K562 (cell line): ENCODE measurements around the gene ECT2. TPM values are rescaled to one million over a fixed set of nuclear protein-coding genes. Genes with fewer than 3 reads are reported as not detected.

Source experiments
- BACH1 ChIP-seq: fragments of 200-800 bp; sonication (Bioruptor generic); IDR thresholded peaks from 2 replicates; pipeline ENCODE4 v1.6.1; 2016; ENCODE audit warnings: missing genetic modification characterization, missing compliant biosample characterization
- CBX2 ChIP-seq: fragments of 200-600 bp; sonication (generic); IDR thresholded peaks from one replicate; pipeline ENCODE4 v1.6.1; 2012; ENCODE audit warnings: mild to moderate bottlenecking, low read length, inconsistent platforms; ENCODE audit not compliant: insufficient read depth, poor library complexity, severe bottlenecking
- CTBP1 ChIP-seq: fragments of 450-650 bp; IDR thresholded peaks from 2 replicates; pipeline ENCODE4 v1.6.1; 2016; ENCODE audit warnings: borderline replicate concordance
- E2F6 ChIP-seq, 2 experiments: IDR thresholded peaks; 2 replicates each; pipeline ENCODE4 v1.6.1; 2011; ENCODE audit warnings: borderline replicate concordance in 1 of 2, control low read depth in 1 of 2, low read depth in 1 of 2, low read length in 1 of 2, mild to moderate bottlenecking in 1 of 2, mixed read lengths in 1 of 2, moderate library complexity in 1 of 2; ENCODE audit not compliant: insufficient read depth in 1 of 2, insufficient read length in 1 of 2, poor library complexity in 1 of 2, severe bottlenecking in 1 of 2; ENCODE audit errors: extremely low read depth in 1 of 2
- FOS ChIP-seq: IDR thresholded peaks from 3 replicates; pipeline ENCODE4 v1.6.1; 2011; ENCODE audit not compliant: insufficient read length; ENCODE audit errors: extremely low read depth
- GTF2F1 ChIP-seq: IDR thresholded peaks from 2 replicates; pipeline ENCODE4 v1.6.1; 2011; ENCODE audit warnings: low read depth, low read length, improper control_type of control experiment
- MEIS2 ChIP-seq: fragments of 450-650 bp; IDR thresholded peaks from 2 replicates; pipeline ENCODE4 v1.6.1; 2014; ENCODE audit warnings: mild to moderate bottlenecking; ENCODE audit not compliant: partially characterized antibody
- MLX ChIP-seq, 2 experiments: fragments of 450-650 bp in 1 of 2; sonication (generic) in 1 of 2; formaldehyde crosslinking; conservative IDR thresholded peaks; 2 replicates each; pipeline versions ENCODE4 v1.4.0 to v1.8.1; 2020 to 2022; ENCODE audit warnings: mild to moderate bottlenecking in 1 of 2, missing genetic modification reagents in 1 of 2
- MNT ChIP-seq, 2 experiments: fragments of 450-650 bp; conservative IDR thresholded peaks; 2 replicates each; pipeline ENCODE4 v1.6.1; 2017; ENCODE audit warnings: mild to moderate bottlenecking in 2 of 2, moderate library complexity in 2 of 2
- NCOR1 ChIP-seq: fragments of 450-650 bp; IDR thresholded peaks from 2 replicates; pipeline ENCODE4 v1.6.1; 2016; ENCODE audit warnings: mild to moderate bottlenecking, moderate library complexity
- RBM22 ChIP-seq: fragments of 200-400 bp; formaldehyde crosslinking; IDR thresholded peaks from 2 replicates; pipeline ENCODE4 v1.6.1; 2018; ENCODE audit warnings: low read length, low read depth; ENCODE audit not compliant: poor library complexity, severe bottlenecking
- SMARCE1 ChIP-seq: fragments of 450-650 bp; IDR thresholded peaks from 2 replicates; pipeline ENCODE4 v1.7.1; 2016; ENCODE audit warnings: mild to moderate bottlenecking
- SMC3 ChIP-seq: conservative IDR thresholded peaks from 2 replicates; pipeline ENCODE4 v1.6.1; 2011; ENCODE audit warnings: low read depth, low read length, improper control_type of control experiment; ENCODE audit not compliant: insufficient read depth
- ZEB2 ChIP-seq: fragments of 450-650 bp; IDR thresholded peaks from 2 replicates; pipeline ENCODE4 v1.6.1; 2016
- ZKSCAN3 ChIP-seq: fragments of 250-450 bp; sonication (Bioruptor Pico); IDR thresholded peaks from 2 replicates; pipeline ENCODE4 v1.4.0; 2020
- ZNF354B ChIP-seq: fragments of 250-450 bp; sonication (Bioruptor Pico); IDR thresholded peaks from 2 replicates; pipeline ENCODE4 v1.4.0; 2020
- ZNF79 ChIP-seq: fragments of 250-450 bp; sonication (Bioruptor Pico); IDR thresholded peaks from 2 replicates; pipeline ENCODE4 v1.4.0; 2020; ENCODE audit warnings: low read depth, mild to moderate bottlenecking, moderate library complexity
- polyA plus RNA-seq, 8 experiments: library from polyadenylated mRNA; depleted of rRNA in 4 of 8; stranded (reverse) in 5 of 8; unstranded in 3 of 8; fragments of >200 nt; fragmentation: Nextera tagmentation in 2 of 8; fragmentation: Illumina TruSeq in 1 of 8; extraction: Ambion mirVana in 2 of 8; extraction: Trizol in 1 of 8; gene quantifications; 2 replicates each; pipeline versions ENCODE4 v1.2.1 to v1.2.3, GENCODE V29; 2011 to 2014; ENCODE audit warnings: inconsistent platforms in 1 of 8, missing spikeins in 1 of 8
- total RNA-seq, 7 experiments: library from RNA; depleted of rRNA in 6 of 7; stranded (reverse); fragments of >200 nt in 6 of 7; fragmentation: Illumina TruSeq in 2 of 7; extraction: Trizol in 2 of 7; gene quantifications; 2 replicates each; pipeline versions ENCODE4 v1.2.1 to v1.2.3, GENCODE V29; 2011 to 2021; ENCODE audit warnings: low replicate concordance in 1 of 7
- TF ChIP-seq, protein P1 (sequence below): fragments of 250-450 bp; sonication (Bioruptor Pico); IDR thresholded peaks from 2 replicates; pipeline ENCODE4 v1.5.0; 2020; ENCODE audit warnings: mild to moderate bottlenecking

Gene ECT2
- total and polyA plus RNA-seq, 9 of the 15 experiments (the other 6 are each of a cell fraction or from before 2014, with no cell fraction given): 19.0 to 53.0 (median 36.5) TPM

GRCh38 chr3:172856795-172857742, 106.5 kb downstream of the ECT2 start (continued):
- peak; percentile 27 to 64; a peak in 2 of 4 replicates for TF ChIP-seq MNT (conservative IDR thresholded peaks at IDR 0.05)
- TF ChIP-seq FOS: no peak
- TF ChIP-seq ZKSCAN3 (CRISPR knock-in tag): no peak
- TF ChIP-seq ZNF354B (CRISPR knock-in tag): no peak
- TF ChIP-seq CTBP1: peak; percentile 69; the same call in 1 of the 2 replicates
- peak; percentile 92 for TF ChIP-seq BACH1 (tag)
- TF ChIP-seq MLX (CRISPR knock-in tag; conservative IDR thresholded peaks at IDR 0.05): no peak
- TF ChIP-seq ZNF79: no peak
- TF ChIP-seq E2F6 (IDR thresholded peaks at IDR 0.05; ENCODE audit: borderline replicate concordance in 1 of 2, extremely low read depth in 1 of 2, insufficient read depth in 1 of 2, insufficient read length in 1 of 2, low read depth in 1 of 2, low read length in 1 of 2, poor library complexity in 1 of 2, severe bottlenecking in 1 of 2): peak; percentile 58 to 75
- no peak for TF ChIP-seq CBX2
- TF ChIP-seq NCOR1: peak; percentile 67
- TF ChIP-seq, protein P1, sequence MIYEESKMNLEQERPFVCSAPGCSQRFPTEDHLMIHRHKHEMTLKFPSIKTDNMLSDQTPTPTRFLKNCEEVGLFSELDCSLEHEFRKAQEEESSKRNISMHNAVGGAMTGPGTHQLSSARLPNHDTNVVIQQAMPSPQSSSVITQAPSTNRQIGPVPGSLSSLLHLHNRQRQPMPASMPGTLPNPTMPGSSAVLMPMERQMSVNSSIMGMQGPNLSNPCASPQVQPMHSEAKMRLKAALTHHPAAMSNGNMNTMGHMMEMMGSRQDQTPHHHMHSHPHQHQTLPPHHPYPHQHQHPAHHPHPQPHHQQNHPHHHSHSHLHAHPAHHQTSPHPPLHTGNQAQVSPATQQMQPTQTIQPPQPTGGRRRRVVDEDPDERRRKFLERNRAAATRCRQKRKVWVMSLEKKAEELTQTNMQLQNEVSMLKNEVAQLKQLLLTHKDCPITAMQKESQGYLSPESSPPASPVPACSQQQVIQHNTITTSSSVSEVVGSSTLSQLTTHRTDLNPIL: no peak
- peak; percentile 86 for TF ChIP-seq MEIS2
- peak; percentile 80 for TF ChIP-seq SMARCE1
- no peak for TF ChIP-seq RBM22
- peak; percentile 56; the same call in 1 of the 2 replicates for TF ChIP-seq ZEB2
- no peak for TF ChIP-seq GTF2F1
- no peak for TF ChIP-seq SMC3
